HG02610 (cell line): Measurements from ENCODE around the gene ENO2.
"Not testable (repeated sequence)": the region's sequence is repeated elsewhere in the genome, so short reads cannot be mapped to it uniquely, and the experiment has no call there.

ENCODE experiments used
- ATAC-seq: cut with Tn5 transposase; IDR thresholded peaks from one replicate; pipeline ENCODE4 v1.9.1; 2021; ENCODE audit warnings: mild to moderate bottlenecking, moderate library complexity; ENCODE audit not compliant: unreplicated experiment

Gene ENO2

GRCh38 chr12:6886206-6886999 is 28.0 kb upstream of the ENO2 start:
- not testable (repeated sequence) for ATAC-seq

GRCh38 chr12:6887460-6887859 is 26.9 kb upstream of the ENO2 start:
- ATAC-seq = no peak

- ATAC-seq = no peak
These were observed 26.0 kb upstream of the ENO2 start for GRCh38 chr12:6888360-6888759.

GRCh38 chr12:6888794-6889193 is 25.6 kb upstream of the ENO2 start:
- not testable (repeated sequence) for ATAC-seq

GRCh38 chr12:6889775-6890573 is 24.4 kb upstream of the ENO2 start:
- not testable (repeated sequence) for ATAC-seq

- peak; percentile 91 for ATAC-seq
These were observed 23.4 kb upstream of the ENO2 start for GRCh38 chr12:6890789-6891645.

- no peak for ATAC-seq
These were observed 22.8 kb upstream of the ENO2 start for GRCh38 chr12:6891646-6892001.

- not testable (repeated sequence) for ATAC-seq
These were observed 21.7 kb upstream of the ENO2 start for GRCh38 chr12:6892683-6893082.

GRCh38 chr12:6894321-6894720 is 20.1 kb upstream of the ENO2 start:
- no peak for ATAC-seq

GRCh38 chr12:6896846-6897435 is 17.4 kb upstream of the ENO2 start:
- ATAC-seq = no peak

GRCh38 chr12:6899427-6899826 is 15.0 kb upstream of the ENO2 start:
- no peak for ATAC-seq

- ATAC-seq = no peak
These were observed 14.4 kb upstream of the ENO2 start for GRCh38 chr12:6899837-6900519.

GRCh38 chr12:6902448-6902847 is 11.9 kb upstream of the ENO2 start:
- no peak for ATAC-seq

GRCh38 chr12:6903722-6904121 is 10.7 kb upstream of the ENO2 start:
- no peak for ATAC-seq

- ATAC-seq = peak; percentile 89
These were observed 9.8 kb upstream of the ENO2 start, which contains the start of gene LRRC23 for GRCh38 chr12:6904280-6905276. Gene LRRC23 (plus strand): TSS chr12:6904822. CDS start chr12:6905634, 812 bp downstream.

GRCh38 chr12:6905414-6906040 is 8.9 kb upstream of the ENO2 start:
- no peak for ATAC-seq

- not testable (repeated sequence) for ATAC-seq
These were observed 6.2 kb upstream of the ENO2 start for GRCh38 chr12:6908141-6908540.

GRCh38 chr12:6909421-6910145 is 4.8 kb upstream of the ENO2 start:
- no peak for ATAC-seq
